IMR-90 (cell line): ENCODE measurements around the gene NBPF4. TPM values are rescaled to one million over a fixed set of nuclear protein-coding genes. Genes with fewer than 3 reads are reported as not detected.
"Not testable (repeated sequence)": the region's sequence is repeated elsewhere in the genome, so short reads cannot be mapped to it uniquely, and the experiment has no call there.

Experiments used
- ATAC-seq: fragments of 200-7000 bp; cut with Tn5 transposase; 2 replicates; pipeline ENCODE4 v1.9.1; 2020; ENCODE audit warnings: low read depth, mild to moderate bottlenecking, moderate library complexity
- BruUV-seq: library from RNA; stranded (reverse); fragments of 400-500 nt; replicated peaks from 2 replicates; lab custom pipeline; 2021; lab: Mats Ljungman, UMichigan
- CTCF ChIA-PET: fragments of 300-600 bp; formaldehyde crosslinking; extraction: SDS; loops from one replicate; lab custom pipeline; 2021; ENCODE audit warnings: antibody characterized with exemption; lab: Yijun Ruan, JAX
- POLR2A ChIA-PET: fragments of 300-600 bp; sonication (Branson Sonifier 250); formaldehyde crosslinking; loops from one replicate; lab custom pipeline; 2022; ENCODE audit warnings: antibody characterized with exemption; ENCODE audit not compliant: unreplicated experiment; lab: Charles Lee
- DNase-seq: peaks from one replicate; pipeline ENCODE4 v3.0.0; 2013
- H2AFZ ChIP-seq: replicated peaks from 2 replicates; pipeline ENCODE3; 2013; ENCODE audit warnings: low read length, mild to moderate bottlenecking; ENCODE audit not compliant: poor library complexity
- H2AK5ac ChIP-seq: 2 replicates; pipeline ENCODE4 v1.6.1; 2013; ENCODE audit warnings: low read depth, low read length, inconsistent platforms
- H2AK9ac ChIP-seq: replicated peaks from 2 replicates; pipeline ENCODE3; 2013; ENCODE audit warnings: mild to moderate bottlenecking, low read depth, low read length, moderate library complexity; ENCODE audit not compliant: poor library complexity
- H2BK120ac ChIP-seq: 2 replicates; pipeline ENCODE4 v1.6.1; 2013; ENCODE audit warnings: low read depth, low read length, inconsistent platforms
- H2BK15ac ChIP-seq: 3 replicates; pipeline ENCODE4 v1.6.1; 2013; ENCODE audit warnings: low read depth, low read length, inconsistent platforms
- H2BK20ac ChIP-seq: 2 replicates; pipeline ENCODE4 v1.6.1; 2013; ENCODE audit warnings: low read depth, mild to moderate bottlenecking, inconsistent platforms, low read length, moderate library complexity
- H2BK5ac ChIP-seq: 2 replicates; pipeline ENCODE4 v1.6.1; 2013; ENCODE audit warnings: mild to moderate bottlenecking, low read depth, low read length, inconsistent platforms; ENCODE audit not compliant: poor library complexity, severe bottlenecking
- H3K14ac ChIP-seq: replicated peaks from 2 replicates; pipeline ENCODE4 v1.6.1; 2013; ENCODE audit warnings: low read depth, low read length, inconsistent platforms
- H3K18ac ChIP-seq: 2 replicates; pipeline ENCODE4 v1.6.1; 2013; ENCODE audit warnings: low read depth, low read length, control low read depth
- H3K23ac ChIP-seq: 2 replicates; pipeline ENCODE4 v1.6.1; 2013; ENCODE audit warnings: low read depth, low read length, inconsistent platforms
- H3K27ac ChIP-seq: 2 replicates; pipeline ENCODE4 v1.5.1; 2013; ENCODE audit warnings: mild to moderate bottlenecking, control low read depth, low read length; ENCODE audit not compliant: insufficient read depth
- H3K27me3 ChIP-seq: 2 replicates; pipeline ENCODE4 v1.6.1; 2013; ENCODE audit warnings: low read length; ENCODE audit not compliant: control insufficient read depth, insufficient read depth
- H3K36me3 ChIP-seq: 2 replicates; pipeline ENCODE4 v1.6.1; 2013; ENCODE audit warnings: low read length, mixed read lengths; ENCODE audit not compliant: control insufficient read depth, insufficient read depth
- H3K4ac ChIP-seq: 2 replicates; pipeline ENCODE4 v1.6.1; 2013; ENCODE audit warnings: low read depth, low read length, inconsistent platforms
- H3K4me1 ChIP-seq: 2 replicates; pipeline ENCODE4 v1.6.1; 2013; ENCODE audit warnings: low read length, mixed read lengths; ENCODE audit not compliant: control insufficient read depth, insufficient read depth
- H3K4me2 ChIP-seq: 2 replicates; pipeline ENCODE4 v1.6.1; 2013; ENCODE audit warnings: low read depth, mild to moderate bottlenecking, control low read depth, low read length, moderate library complexity
- H3K4me3 ChIP-seq: 2 replicates; pipeline ENCODE4 v1.5.1; 2013; ENCODE audit warnings: low read depth, mild to moderate bottlenecking, control low read depth, low read length, moderate library complexity; ENCODE audit not compliant: insufficient read depth
- H3K56ac ChIP-seq: 2 replicates; pipeline ENCODE4 v1.6.1; 2013; ENCODE audit warnings: low read length, inconsistent platforms; ENCODE audit not compliant: insufficient read depth; ENCODE audit errors: extremely low read depth
- H3K79me1 ChIP-seq, 2 experiments: 2 replicates each; pipeline ENCODE4 v1.6.1; 2013; ENCODE audit warnings: low read length in 2 of 2, inconsistent platforms in 1 of 2, low read depth in 1 of 2
- H3K9ac ChIP-seq: 2 replicates; pipeline ENCODE4 v1.6.1; 2013; ENCODE audit warnings: low read depth, low read length, control low read depth
- H3K9me1 ChIP-seq: 2 replicates; pipeline ENCODE4 v1.6.1; 2013; ENCODE audit warnings: low read length, inconsistent platforms; ENCODE audit not compliant: insufficient read depth
- H3K9me3 ChIP-seq: 2 replicates; pipeline ENCODE4 v1.6.1; 2013; ENCODE audit warnings: low read length; ENCODE audit not compliant: control insufficient read depth, insufficient read depth
- H4K20me1 ChIP-seq: 2 replicates; pipeline ENCODE4 v1.6.1; 2013; ENCODE audit warnings: low read length, inconsistent platforms; ENCODE audit not compliant: insufficient read depth
- H4K5ac ChIP-seq: 2 replicates; pipeline ENCODE4 v1.6.1; 2013; ENCODE audit warnings: mild to moderate bottlenecking, low read depth, low read length, control low read depth
- H4K8ac ChIP-seq, 2 experiments: 2 replicates each; pipeline ENCODE4 v1.6.1; 2013; ENCODE audit warnings: low read depth in 2 of 2, low read length in 2 of 2, control low read depth in 1 of 2, inconsistent platforms in 1 of 2
- H4K91ac ChIP-seq: 2 replicates; pipeline ENCODE4 v1.6.1; 2013; ENCODE audit warnings: low read depth, low read length, inconsistent platforms; ENCODE audit not compliant: insufficient read depth
- WGBS, 2 experiments: methylation state at CpG; one replicate each; pipeline versions ENCODE4 v1.1.5 to v1.1.7; 2013; ENCODE audit warnings: missing lambda C conversion rate in 2 of 2; ENCODE audit not compliant: insufficient read length in 1 of 2; ENCODE audit errors: extremely low coverage in 2 of 2; 5-methylcytosine and 5-hydroxymethylcytosine counted together
- dilution Hi-C: fragments of 300-500 bp; cut with HindIII; formaldehyde crosslinking; loops from one replicate; pipeline ENCODE4 v1.14.3; 2018; ENCODE audit warnings: low sequenced_read_pairs; ENCODE audit not compliant: unreplicated experiment
- in situ Hi-C: fragments of 300-500 bp; cut with MboI; formaldehyde crosslinking; loops from 3 replicates; pipeline ENCODE4 v1.14.3; 2019; ENCODE audit warnings: low sequenced_read_pairs, inconsistent platforms, mixed read lengths
- intact Hi-C: fragments of 100-400 bp; cut with micrococcal nuclease; formaldehyde crosslinking; loops from 2 replicates; pipeline ENCODE4 v1.10.0; 2022
- polyA plus RNA-seq, 3 experiments: library from polyadenylated mRNA; depleted of rRNA; stranded (reverse); fragments of >200 nt; gene quantifications; 2 replicates each; pipeline ENCODE4 v1.2.3, GENCODE V29; 2012; ENCODE audit warnings: low replicate concordance in 1 of 3
- total RNA-seq: library from RNA; depleted of rRNA; stranded (reverse); fragments of >200 nt; gene quantifications from 2 replicates; pipeline ENCODE4 v1.2.3, GENCODE V29; 2012

The NBPF4 gene
- total and polyA plus RNA-seq, 2 of the 4 experiments (the other 2 are of a cell fraction) = not detected

DNA sequence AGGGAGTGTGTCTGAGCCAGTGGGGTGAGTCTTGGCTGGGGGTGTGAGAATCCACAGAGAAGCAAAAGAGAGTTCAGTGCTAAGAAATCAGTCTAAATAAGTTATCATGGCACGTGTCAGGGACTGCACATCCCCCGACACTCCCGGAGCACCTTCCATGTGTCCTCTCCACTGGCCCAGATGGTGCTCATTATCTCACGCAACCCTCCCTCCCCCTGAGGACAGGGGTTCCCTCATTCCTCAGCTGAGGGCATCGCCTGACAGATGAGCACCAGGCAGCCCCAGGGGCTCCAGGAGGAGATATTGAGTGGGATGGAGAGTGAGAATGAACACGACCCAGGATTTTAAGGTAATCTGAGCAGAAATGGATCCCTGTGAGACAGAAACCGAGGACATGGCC is 16.1 kb downstream of the NBPF4 start:
- H3K79me1 ChIP-seq, dilution Hi-C loops, H3K27me3 ChIP-seq, H2AK9ac ChIP-seq, H3K9me1 ChIP-seq, intact Hi-C loops, H4K5ac ChIP-seq, H3K4me2 ChIP-seq, H4K20me1 ChIP-seq, H2AFZ ChIP-seq, CTCF ChIA-PET, H2BK5ac ChIP-seq, in situ Hi-C loops, H3K23ac ChIP-seq, ATAC-seq, H4K91ac ChIP-seq, DNase-seq, H3K18ac ChIP-seq, H3K4ac ChIP-seq, H3K9ac ChIP-seq, BruUV-seq, H3K27ac ChIP-seq, H3K9me3 ChIP-seq, H3K4me1 ChIP-seq, H3K4me3 ChIP-seq, POLR2A ChIA-PET, H2AK5ac ChIP-seq, H3K14ac ChIP-seq, H4K8ac ChIP-seq, H2BK120ac ChIP-seq, H3K36me3 ChIP-seq, H3K56ac ChIP-seq, H2BK20ac ChIP-seq, H2BK15ac ChIP-seq: not testable (repeated sequence)
- WGBS, 2 experiments = no CpG with 5 or more reads among the region's 7 CpGs

DNA sequence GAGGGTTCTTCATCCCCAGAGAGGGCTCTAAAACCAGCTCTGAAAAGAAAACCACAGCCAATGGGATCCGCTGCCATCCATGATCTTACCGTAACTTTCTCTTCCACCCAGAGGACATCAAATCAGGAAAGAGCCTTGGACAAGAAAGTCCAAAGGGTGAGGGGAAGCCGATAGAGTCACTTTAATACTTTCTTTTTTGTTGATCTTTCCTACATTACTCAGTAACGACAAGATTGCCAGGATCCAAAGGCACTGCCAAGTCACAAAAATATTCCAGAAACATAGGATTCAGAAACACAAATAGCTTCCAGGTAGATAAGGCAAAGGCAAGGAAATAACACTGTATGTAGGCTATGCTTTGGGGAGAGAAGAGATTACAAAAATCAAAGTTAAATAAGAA is 17.0 kb downstream of the NBPF4 start:
- H2BK5ac ChIP-seq, POLR2A ChIA-PET, H3K79me1 ChIP-seq, dilution Hi-C loops, H3K36me3 ChIP-seq, H3K9ac ChIP-seq, H3K9me1 ChIP-seq, H4K8ac ChIP-seq, H4K20me1 ChIP-seq, H3K4ac ChIP-seq, H2AFZ ChIP-seq, H2BK20ac ChIP-seq, H2BK120ac ChIP-seq, H3K27ac ChIP-seq, CTCF ChIA-PET, DNase-seq, H4K91ac ChIP-seq, intact Hi-C loops, BruUV-seq, H3K18ac ChIP-seq, ATAC-seq, H2BK15ac ChIP-seq, H3K4me1 ChIP-seq, H4K5ac ChIP-seq, H3K9me3 ChIP-seq, in situ Hi-C loops, H3K27me3 ChIP-seq, H2AK9ac ChIP-seq, H3K4me3 ChIP-seq, H3K14ac ChIP-seq, H3K23ac ChIP-seq, H2AK5ac ChIP-seq, H3K56ac ChIP-seq, H3K4me2 ChIP-seq: not testable (repeated sequence)
- WGBS, 2 experiments = no CpG with 5 or more reads among the region's 4 CpGs
